HEK293 (cell line): ENCODE measurements around the gene CSRP1.

Experiments used
- GLIS2 ChIP-seq: fragments of 450-650 bp; formaldehyde crosslinking; IDR thresholded peaks from 2 replicates; pipeline ENCODE4 v1.5.1; 2016; ENCODE audit warnings: missing biosample characterization, missing genetic modification characterization
- KLF10 ChIP-seq: fragments of 450-650 bp; IDR thresholded peaks from 2 replicates; pipeline ENCODE4 v1.5.1; 2018; ENCODE audit warnings: missing biosample characterization, mild to moderate bottlenecking, missing genetic modification characterization
- MZF1 ChIP-seq: fragments of 450-650 bp; formaldehyde crosslinking; IDR thresholded peaks from 2 replicates; pipeline ENCODE4 v1.5.1; 2017; ENCODE audit warnings: missing biosample characterization, missing genetic modification characterization, borderline replicate concordance
- REPIN1 ChIP-seq: fragments of 450-650 bp; formaldehyde crosslinking; IDR thresholded peaks from 2 replicates; pipeline ENCODE4 v1.5.1; 2017; ENCODE audit warnings: missing biosample characterization, missing genetic modification characterization, low read depth
- TSHZ1 ChIP-seq: fragments of 450-650 bp; formaldehyde crosslinking; IDR thresholded peaks from 2 replicates; pipeline ENCODE4 v1.5.1; 2016; ENCODE audit warnings: missing biosample characterization, missing genetic modification characterization, borderline replicate concordance
- ZBTB11 ChIP-seq: fragments of 450-650 bp; formaldehyde crosslinking; conservative IDR thresholded peaks from 2 replicates; pipeline ENCODE4 v1.5.1; 2016; ENCODE audit warnings: low read depth, missing biosample characterization, missing genetic modification characterization
- ZFHX2 ChIP-seq: fragments of 450-650 bp; formaldehyde crosslinking; conservative IDR thresholded peaks from 2 replicates; pipeline ENCODE4 v1.5.1; 2016; ENCODE audit warnings: missing biosample characterization, missing genetic modification characterization
- ZNF132 ChIP-seq: fragments of 450-650 bp; formaldehyde crosslinking; IDR thresholded peaks from 2 replicates; pipeline ENCODE4 v1.5.1; 2017; ENCODE audit warnings: missing biosample characterization, missing genetic modification characterization, borderline replicate concordance
- ZNF184 ChIP-seq: fragments of 450-650 bp; IDR thresholded peaks from 2 replicates; pipeline ENCODE4 v1.5.1; 2018; ENCODE audit warnings: missing biosample characterization, mild to moderate bottlenecking, missing genetic modification characterization
- ZNF23 ChIP-seq: fragments of 450-650 bp; formaldehyde crosslinking; IDR thresholded peaks from 2 replicates; pipeline ENCODE4 v1.5.1; 2016; ENCODE audit warnings: missing biosample characterization, missing genetic modification characterization, borderline replicate concordance
- ZNF248 ChIP-seq: fragments of 450-650 bp; formaldehyde crosslinking; IDR thresholded peaks from 2 replicates; pipeline ENCODE4 v1.5.1; 2017; ENCODE audit warnings: missing biosample characterization, missing genetic modification characterization
- ZNF391 ChIP-seq: fragments of 450-650 bp; formaldehyde crosslinking; IDR thresholded peaks from 2 replicates; pipeline ENCODE4 v1.5.1; 2016; ENCODE audit warnings: low read depth, missing biosample characterization, missing genetic modification characterization, borderline replicate concordance
- ZNF501 ChIP-seq: fragments of 450-650 bp; formaldehyde crosslinking; IDR thresholded peaks from 2 replicates; pipeline ENCODE4 v1.5.1; 2016; ENCODE audit warnings: missing biosample characterization, missing genetic modification characterization
- ZNF544 ChIP-seq: fragments of 450-650 bp; formaldehyde crosslinking; IDR thresholded peaks from 2 replicates; pipeline ENCODE4 v1.5.0; 2017; ENCODE audit warnings: missing biosample characterization, missing genetic modification characterization
- ZNF549 ChIP-seq: fragments of 450-650 bp; IDR thresholded peaks from 2 replicates; pipeline ENCODE4 v1.5.1; 2018; ENCODE audit warnings: missing biosample characterization, missing genetic modification characterization, mild to moderate bottlenecking, inconsistent platforms, moderate library complexity
- ZNF621 ChIP-seq: fragments of 450-650 bp; formaldehyde crosslinking; IDR thresholded peaks from 2 replicates; pipeline ENCODE4 v1.5.1; 2017; ENCODE audit warnings: missing biosample characterization, missing genetic modification characterization
- ZNF660 ChIP-seq: fragments of 450-650 bp; IDR thresholded peaks from 2 replicates; pipeline ENCODE4 v1.5.1; 2018; ENCODE audit warnings: missing biosample characterization, mild to moderate bottlenecking, missing genetic modification characterization
- ZNF664 ChIP-seq: fragments of 450-650 bp; formaldehyde crosslinking; IDR thresholded peaks from 2 replicates; pipeline ENCODE4 v1.5.1; 2016; ENCODE audit warnings: missing biosample characterization, missing genetic modification characterization
- ZNF670 ChIP-seq: fragments of 450-650 bp; formaldehyde crosslinking; IDR thresholded peaks from 2 replicates; pipeline ENCODE4 v1.5.1; 2016; ENCODE audit warnings: missing biosample characterization, missing genetic modification characterization, low read depth
- ZSCAN30 ChIP-seq: fragments of 450-650 bp; IDR thresholded peaks from 2 replicates; pipeline ENCODE4 v1.5.1; 2018; ENCODE audit warnings: missing biosample characterization, mild to moderate bottlenecking, missing genetic modification characterization, moderate library complexity
- ZXDB ChIP-seq: fragments of 450-650 bp; formaldehyde crosslinking; IDR thresholded peaks from 2 replicates; pipeline ENCODE4 v1.5.1; 2016; ENCODE audit warnings: missing biosample characterization, missing genetic modification characterization
- TF ChIP-seq, protein P1 (sequence below): fragments of 450-650 bp; formaldehyde crosslinking; IDR thresholded peaks from 2 replicates; pipeline ENCODE4 v1.5.1; 2016; ENCODE audit warnings: missing biosample characterization, missing genetic modification characterization
- TF ChIP-seq, protein P2 (sequence below): fragments of 450-650 bp; formaldehyde crosslinking; IDR thresholded peaks from 2 replicates; pipeline ENCODE4 v1.5.1; 2016; ENCODE audit warnings: missing biosample characterization, missing genetic modification characterization
- TF ChIP-seq, protein P3 (sequence below): fragments of 450-650 bp; formaldehyde crosslinking; IDR thresholded peaks from 2 replicates; pipeline ENCODE4 v1.5.1; 2017; ENCODE audit warnings: missing biosample characterization, mild to moderate bottlenecking, missing genetic modification characterization, moderate library complexity
- TF ChIP-seq, protein P4 (sequence below): fragments of 450-650 bp; formaldehyde crosslinking; optimal IDR thresholded peaks from 2 replicates; pipeline ENCODE3; 2016; ENCODE audit warnings: missing biosample characterization, mild to moderate bottlenecking, missing genetic modification characterization

Gene CSRP1

GRCh38 chr1:201468844-201469644 lies 37.9 kb downstream of the CSRP1 start, which contains the start of gene PHLDA3 (continued):
- TF ChIP-seq ZBTB11 (tag by site-specific recombination) (0 out of 2 replicates have a peak, but pooled peaks have one; percentile 24), ZNF664 (no peak), GLIS2 (tag by site-specific recombination) (peak; percentile 91), ZNF248 (tag by site-specific recombination) (no peak), ZNF549 (tag by site-specific recombination) (no peak), ZNF391 (tag by site-specific recombination) (peak; percentile 42; the same call in 1 of the 2 replicates), ZSCAN30 (tag by site-specific recombination) (peak; percentile 93), ZNF184 (tag by site-specific recombination) (no peak), ZNF132 (tag by site-specific recombination) (no peak), ZNF660 (peak; percentile 97), REPIN1 (no peak), ZNF501 (tag by site-specific recombination) (0 out of 2 replicates have a peak, but pooled peaks have one; percentile 19), ZNF544 (tag by site-specific recombination) (no peak), ZNF621 (tag by site-specific recombination) (no peak), ZNF23 (no peak), ZNF670 (tag by site-specific recombination) (no peak), TSHZ1 (tag by site-specific recombination) (no peak), KLF10 (tag by site-specific recombination) (peak; percentile 91), ZFHX2 (tag by site-specific recombination) (peak; percentile 85), ZXDB (tag by site-specific recombination) (no peak), MZF1 (tag by site-specific recombination) (no peak)
- TF ChIP-seq, protein P1, sequence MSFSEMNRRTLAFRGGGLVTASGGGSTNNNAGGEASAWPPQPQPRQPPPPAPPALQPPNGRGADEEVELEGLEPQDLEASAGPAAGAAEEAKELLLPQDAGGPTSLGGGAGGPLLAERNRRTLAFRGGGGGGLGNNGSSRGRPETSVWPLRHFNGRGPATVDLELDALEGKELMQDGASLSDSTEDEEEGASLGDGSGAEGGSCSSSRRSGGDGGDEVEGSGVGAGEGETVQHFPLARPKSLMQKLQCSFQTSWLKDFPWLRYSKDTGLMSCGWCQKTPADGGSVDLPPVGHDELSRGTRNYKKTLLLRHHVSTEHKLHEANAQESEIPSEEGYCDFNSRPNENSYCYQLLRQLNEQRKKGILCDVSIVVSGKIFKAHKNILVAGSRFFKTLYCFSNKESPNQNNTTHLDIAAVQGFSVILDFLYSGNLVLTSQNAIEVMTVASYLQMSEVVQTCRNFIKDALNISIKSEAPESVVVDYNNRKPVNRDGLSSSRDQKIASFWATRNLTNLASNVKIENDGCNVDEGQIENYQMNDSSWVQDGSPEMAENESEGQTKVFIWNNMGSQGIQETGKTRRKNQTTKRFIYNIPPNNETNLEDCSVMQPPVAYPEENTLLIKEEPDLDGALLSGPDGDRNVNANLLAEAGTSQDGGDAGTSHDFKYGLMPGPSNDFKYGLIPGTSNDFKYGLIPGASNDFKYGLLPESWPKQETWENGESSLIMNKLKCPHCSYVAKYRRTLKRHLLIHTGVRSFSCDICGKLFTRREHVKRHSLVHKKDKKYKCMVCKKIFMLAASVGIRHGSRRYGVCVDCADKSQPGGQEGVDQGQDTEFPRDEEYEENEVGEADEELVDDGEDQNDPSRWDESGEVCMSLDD (tag by site-specific recombination) = no peak
- TF ChIP-seq, protein P2, sequence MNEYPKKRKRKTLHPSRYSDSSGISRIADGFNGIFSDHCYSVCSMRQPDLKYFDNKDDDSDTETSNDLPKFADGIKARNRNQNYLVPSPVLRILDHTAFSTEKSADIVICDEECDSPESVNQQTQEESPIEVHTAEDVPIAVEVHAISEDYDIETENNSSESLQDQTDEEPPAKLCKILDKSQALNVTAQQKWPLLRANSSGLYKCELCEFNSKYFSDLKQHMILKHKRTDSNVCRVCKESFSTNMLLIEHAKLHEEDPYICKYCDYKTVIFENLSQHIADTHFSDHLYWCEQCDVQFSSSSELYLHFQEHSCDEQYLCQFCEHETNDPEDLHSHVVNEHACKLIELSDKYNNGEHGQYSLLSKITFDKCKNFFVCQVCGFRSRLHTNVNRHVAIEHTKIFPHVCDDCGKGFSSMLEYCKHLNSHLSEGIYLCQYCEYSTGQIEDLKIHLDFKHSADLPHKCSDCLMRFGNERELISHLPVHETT (tag by site-specific recombination) = no peak
- TF ChIP-seq, protein P3, sequence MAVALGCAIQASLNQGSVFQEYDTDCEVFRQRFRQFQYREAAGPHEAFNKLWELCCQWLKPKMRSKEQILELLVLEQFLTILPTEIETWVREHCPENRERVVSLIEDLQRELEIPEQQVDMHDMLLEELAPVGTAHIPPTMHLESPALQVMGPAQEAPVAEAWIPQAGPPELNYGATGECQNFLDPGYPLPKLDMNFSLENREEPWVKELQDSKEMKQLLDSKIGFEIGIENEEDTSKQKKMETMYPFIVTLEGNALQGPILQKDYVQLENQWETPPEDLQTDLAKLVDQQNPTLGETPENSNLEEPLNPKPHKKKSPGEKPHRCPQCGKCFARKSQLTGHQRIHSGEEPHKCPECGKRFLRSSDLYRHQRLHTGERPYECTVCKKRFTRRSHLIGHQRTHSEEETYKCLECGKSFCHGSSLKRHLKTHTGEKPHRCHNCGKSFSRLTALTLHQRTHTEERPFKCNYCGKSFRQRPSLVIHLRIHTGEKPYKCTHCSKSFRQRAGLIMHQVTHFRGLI (tag by site-specific recombination) = peak; percentile 90
- TF ChIP-seq, protein P4, sequence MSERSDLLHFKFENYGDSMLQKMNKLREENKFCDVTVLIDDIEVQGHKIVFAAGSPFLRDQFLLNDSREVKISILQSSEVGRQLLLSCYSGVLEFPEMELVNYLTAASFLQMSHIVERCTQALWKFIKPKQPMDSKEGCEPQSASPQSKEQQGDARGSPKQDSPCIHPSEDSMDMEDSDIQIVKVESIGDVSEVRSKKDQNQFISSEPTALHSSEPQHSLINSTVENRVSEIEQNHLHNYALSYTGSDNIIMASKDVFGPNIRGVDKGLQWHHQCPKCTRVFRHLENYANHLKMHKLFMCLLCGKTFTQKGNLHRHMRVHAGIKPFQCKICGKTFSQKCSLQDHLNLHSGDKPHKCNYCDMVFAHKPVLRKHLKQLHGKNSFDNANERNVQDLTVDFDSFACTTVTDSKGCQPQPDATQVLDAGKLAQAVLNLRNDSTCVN (tag by site-specific recombination) = peak; percentile 98
